Ectodermal cell (in vitro differentiated cells): ENCODE data around the gene FLT3LG.
A peak's percentile ranks its signal among the peaks of the same experiment; 100 is the strongest.

Experiments used
- H3K27ac ChIP-seq: 2 replicates; pipeline ENCODE4 v1.7.0; 2013; ENCODE audit warnings: mild to moderate bottlenecking, low read depth, low read length; ENCODE audit not compliant: insufficient read depth, poor library complexity, severe bottlenecking
- H3K27me3 ChIP-seq: 2 replicates; pipeline ENCODE4 v1.7.0; 2013; ENCODE audit warnings: mild to moderate bottlenecking, low read length; ENCODE audit not compliant: insufficient read depth, control insufficient read depth, poor library complexity, severe bottlenecking
- H3K36me3 ChIP-seq: one replicate; pipeline ENCODE4 v1.7.0; 2013; ENCODE audit warnings: low read length; ENCODE audit not compliant: control insufficient read depth, insufficient read depth
- H3K4me1 ChIP-seq: one replicate; pipeline ENCODE4 v1.7.0; 2013; ENCODE audit warnings: low read length; ENCODE audit not compliant: control insufficient read depth, insufficient read depth
- H3K4me3 ChIP-seq: 2 replicates; pipeline ENCODE4 v1.7.0; 2013; ENCODE audit warnings: low read depth, low read length, control low read depth; ENCODE audit not compliant: insufficient read depth
- H3K9me3 ChIP-seq: 2 replicates; pipeline ENCODE4 v1.7.0; 2013; ENCODE audit warnings: mild to moderate bottlenecking, low read length, moderate library complexity; ENCODE audit not compliant: control insufficient read depth
- WGBS, 2 experiments: methylation state at CpG; one replicate each; pipeline ENCODE4 v1.1.7; 2013; ENCODE audit warnings: missing lambda C conversion rate in 2 of 2; 5-methylcytosine and 5-hydroxymethylcytosine counted together

FLT3LG gene

DNA sequence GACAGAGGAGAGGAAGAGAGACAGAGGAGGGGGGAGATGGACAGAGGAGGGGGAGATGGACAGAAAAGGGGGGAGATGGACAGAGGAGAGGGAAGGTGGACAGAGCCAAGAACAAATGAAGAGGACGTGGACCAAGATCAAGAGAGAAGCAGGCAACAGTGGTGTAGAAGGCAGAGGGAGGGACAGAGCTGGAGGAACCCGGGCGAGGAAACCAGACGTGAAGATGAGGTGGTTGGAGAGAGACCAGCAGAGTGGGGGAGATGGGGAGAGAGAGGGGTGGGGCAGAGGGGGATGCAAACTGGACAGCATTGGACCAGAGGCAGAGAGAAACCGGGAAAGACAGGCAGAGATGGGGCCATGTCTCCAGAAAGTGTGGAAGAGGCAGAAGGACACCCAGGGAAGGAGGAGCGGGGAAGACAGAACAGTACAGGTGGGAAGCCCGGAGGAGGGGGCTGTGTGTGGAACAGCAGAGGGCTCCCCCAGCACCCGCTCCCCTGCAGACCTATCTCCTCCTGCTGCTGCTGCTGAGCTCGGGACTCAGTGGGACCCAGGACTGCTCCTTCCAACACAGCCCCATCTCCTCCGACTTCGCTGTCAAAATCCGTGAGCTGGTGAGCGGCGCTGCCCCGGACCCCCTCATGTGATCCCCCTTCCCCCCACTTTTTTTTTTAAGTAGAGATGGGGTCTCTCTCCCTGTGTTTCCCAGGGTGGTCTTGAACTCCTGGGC lies 1.3 kb downstream of the FLT3LG start:
- Histone ChIP-seq H3K4me3 (no peak overlapping the region), H3K4me1 (no peaks in the 10 kb centered on the region), H3K27ac (no peak overlapping the region), H3K27me3 (peaks cover 10% of the 10 kb centered on the region), H3K9me3 (no peaks in the 10 kb centered on the region), H3K36me3 (no peaks in the 10 kb centered on the region)
- WGBS, 2 experiments = 85 to 91% methylated on average over 15 of the region's 15 CpGs

- Histone ChIP-seq H3K36me3 (no peaks in the 10 kb centered on the region), H3K9me3 (no peaks in the 10 kb centered on the region), H3K27ac (no peak overlapping the region), H3K4me3 (no peak overlapping the region), H3K27me3 (peaks cover 10% of the 10 kb centered on the region), H3K4me1 (no peaks in the 10 kb centered on the region)
- 37 to 38% methylated on average over 27 of the region's 27 CpGs for WGBS, 2 experiments
Observed at GRCh38 chr19:49475995-49476880, 2.2 kb downstream of the FLT3LG start.

- WGBS, 2 experiments = 89 to 90% methylated on average over 14 of the region's 14 CpGs
- Histone ChIP-seq H3K4me3 (no peak overlapping the region), H3K9me3 (no peaks in the 10 kb centered on the region), H3K27ac (no peak overlapping the region), H3K27me3 (peaks cover 3% of the 10 kb centered on the region), H3K4me1 (no peaks in the 10 kb centered on the region), H3K36me3 (no peaks in the 10 kb centered on the region)
Observed at GRCh38 chr19:49479975-49480628, 6.1 kb downstream of the FLT3LG start.

GRCh38 chr19:49481020-49481683 lies 7.1 kb downstream of the FLT3LG start:
- H3K27ac ChIP-seq = no peak overlapping the region
- 84 to 92% methylated on average over 7 of the region's 7 CpGs for WGBS, 2 experiments
- no peaks in the 10 kb centered on the region for H3K36me3 ChIP-seq
- no peaks in the 10 kb centered on the region for H3K27me3 ChIP-seq
- H3K9me3 ChIP-seq = no peaks in the 10 kb centered on the region
- no peak overlapping the region for H3K4me3 ChIP-seq
- H3K4me1 ChIP-seq = no peaks in the 10 kb centered on the region

GRCh38 chr19:49486232-49486631 lies 12.2 kb downstream of the FLT3LG start:
- Histone ChIP-seq H3K4me1 (peaks cover 9% of the 10 kb centered on the region), H3K9me3 (no peaks in the 10 kb centered on the region), H3K27ac (no peak overlapping the region), H3K27me3 (no peaks in the 10 kb centered on the region), H3K36me3 (peaks cover 19% of the 10 kb centered on the region), H3K4me3 (no peak overlapping the region)
- 95 to 96% methylated on average over 7 of the region's 7 CpGs for WGBS, 2 experiments

- 62% methylated on average over 20 to 21 of the region's 23 CpGs for WGBS, 2 experiments
- no peaks in the 10 kb centered on the region for H3K9me3 ChIP-seq
- no peak overlapping the region for H3K27ac ChIP-seq
- H3K4me3 ChIP-seq = no peak overlapping the region
- peaks cover 9% of the 10 kb centered on the region for H3K4me1 ChIP-seq
- H3K27me3 ChIP-seq = no peaks in the 10 kb centered on the region
- H3K36me3 ChIP-seq = peaks cover 25% of the 10 kb centered on the region
Observed at GRCh38 chr19:49486710-49487276, 12.8 kb downstream of the FLT3LG start.

- Histone ChIP-seq H3K27ac (peak within 1 kb of the TSS; percentile 83), H3K36me3 (peaks cover 29% of the 10 kb centered on the region), H3K4me1 (peaks cover 9% of the 10 kb centered on the region), H3K9me3 (no peaks in the 10 kb centered on the region), H3K4me3 (peak within 1 kb of the TSS; percentile 94), H3K27me3 (no peaks in the 10 kb centered on the region)
- WGBS, 2 experiments = 0% methylated on average over 57 of the region's 57 CpGs
Observed at GRCh38 chr19:49487277-49488045, 13.4 kb downstream of the FLT3LG start, which contains the start of gene RPL13A. Gene RPL13A (plus strand): TSS chr19:49487608. CDS start chr19:49487630, 22 bp downstream.

- WGBS, 2 experiments = 1% methylated on average over 26 of the region's 26 CpGs
- Histone ChIP-seq H3K36me3 (peaks cover 29% of the 10 kb centered on the region), H3K4me3 (peak overlapping the region; percentile 94)
Observed at GRCh38 chr19:49488046-49488862, 14.2 kb downstream of the FLT3LG start.

More at GRCh38 chr19:49488046-49488862, 14.2 kb downstream of the FLT3LG start:
- Histone ChIP-seq H3K27ac (peak overlapping the region; percentile 83), H3K4me1 (peaks cover 9% of the 10 kb centered on the region), H3K9me3 (no peaks in the 10 kb centered on the region), H3K27me3 (no peaks in the 10 kb centered on the region)
